NCI-H748 (cell line): ENCODE measurements around the gene ARFGEF3.
"Not testable (repeated sequence)": the region's sequence is repeated elsewhere in the genome, so short reads cannot be mapped to it uniquely, and the experiment has no call there.

ENCODE experiments used
- DNase-seq: peaks from one replicate; lab custom pipeline; 2025; ENCODE audit not compliant: unreplicated experiment; lab: John Stamatoyannopoulos, UW

ARFGEF3 gene

DNA sequence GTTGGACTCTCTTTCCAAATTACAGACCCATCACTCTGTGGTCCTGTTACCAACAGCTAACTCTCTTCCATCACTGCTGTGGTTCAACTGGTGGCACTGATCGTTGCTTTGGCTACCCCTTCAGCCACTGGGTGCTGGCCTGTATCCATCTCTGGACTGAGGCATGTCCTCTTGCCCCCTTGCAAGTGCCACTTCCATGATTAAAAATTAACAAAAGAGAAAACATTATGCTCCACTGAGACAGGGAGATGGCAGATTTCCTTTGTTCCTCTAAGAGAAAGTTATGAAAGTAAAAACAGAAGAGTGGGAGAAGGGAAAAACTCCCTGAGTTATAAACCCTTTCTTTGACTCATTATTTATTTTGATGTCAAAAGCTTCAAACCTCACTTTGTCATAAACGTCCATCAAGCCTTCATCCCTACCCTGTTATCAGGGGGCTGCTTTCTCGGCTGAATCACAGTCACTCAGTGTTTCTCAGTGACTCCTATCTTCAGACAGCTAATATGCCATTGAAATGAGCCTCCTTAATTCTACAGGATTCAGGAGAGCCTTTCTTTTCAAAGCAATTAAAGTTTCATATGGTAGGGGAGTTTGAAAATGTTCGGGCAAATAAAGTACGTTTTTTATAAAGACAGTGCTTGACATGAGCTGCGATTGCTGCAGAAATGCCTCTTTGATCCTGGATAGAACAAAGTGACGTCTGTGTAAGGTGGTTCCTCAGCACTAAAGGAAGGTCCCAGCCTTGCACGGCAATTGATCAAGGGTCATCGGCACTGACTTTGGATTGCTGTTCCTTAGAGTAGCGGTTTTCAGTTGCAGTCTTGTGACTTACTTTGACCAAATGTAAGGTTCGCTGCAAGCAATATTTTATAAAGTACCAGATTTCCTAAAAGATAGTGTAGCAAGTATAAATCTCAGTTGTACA, 106.5 kb downstream of the ARFGEF3 start:
- no peak for DNase-seq

DNA sequence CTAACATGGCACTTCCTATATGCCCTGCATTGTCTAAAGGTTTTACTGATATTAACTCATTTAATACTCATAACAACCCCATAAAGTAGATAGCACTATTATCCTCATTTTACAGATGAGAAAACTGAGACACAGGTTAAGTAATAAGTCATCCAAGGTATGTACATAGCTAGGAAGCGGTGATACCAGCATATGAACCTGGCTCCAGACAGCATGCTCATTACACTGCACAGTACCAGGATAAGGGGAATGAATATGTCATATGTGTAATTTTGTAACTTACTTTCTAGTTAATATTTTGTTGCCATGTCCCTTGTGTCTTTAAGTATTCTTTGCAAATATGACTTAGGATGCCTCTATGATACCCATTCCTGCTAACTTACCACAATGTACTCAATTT, 109.7 kb downstream of the ARFGEF3 start:
- no peak for DNase-seq

DNA sequence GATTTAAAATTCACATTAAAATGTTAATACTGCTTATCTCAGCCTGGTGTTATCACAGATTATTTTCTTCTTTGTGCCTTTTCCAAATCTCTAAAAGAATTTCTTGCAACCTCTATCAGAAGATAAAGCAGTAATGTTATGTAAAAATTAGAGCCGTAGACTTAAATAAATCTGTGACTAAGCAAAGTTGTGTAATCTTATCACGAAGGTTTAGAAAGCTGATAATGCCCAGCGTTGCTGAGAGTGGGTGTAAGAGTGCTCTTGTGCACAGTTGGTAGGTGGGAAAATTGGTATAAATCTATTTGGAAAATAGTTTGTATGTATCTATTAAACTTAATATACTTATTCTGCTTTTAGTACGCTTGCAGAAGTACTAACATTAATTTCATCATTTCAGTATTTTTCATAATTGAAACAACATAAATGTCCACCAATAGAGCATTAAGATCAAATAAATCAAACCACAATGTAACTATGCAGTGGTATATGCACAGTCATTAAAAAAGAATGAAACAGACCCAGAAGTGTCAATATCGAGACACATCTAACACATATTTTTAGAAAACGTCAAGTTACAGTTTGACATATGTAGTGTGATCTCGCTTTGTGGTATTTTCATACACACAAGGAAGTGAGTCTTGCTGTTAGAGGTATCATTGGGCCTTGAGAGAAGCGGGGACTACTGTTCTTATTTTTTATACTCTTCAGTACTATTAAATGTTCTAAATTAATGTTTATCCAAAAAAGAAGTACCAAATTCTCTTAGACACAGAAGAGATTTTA, 111.0 kb downstream of the ARFGEF3 start:
- no peak for DNase-seq

- DNase-seq = peak; percentile 9
Measured at GRCh38 chr6:138275976-138276375, 114.2 kb downstream of the ARFGEF3 start.

- no peak for DNase-seq
Measured at GRCh38 chr6:138277835-138278234, 116.1 kb downstream of the ARFGEF3 start.

- peak; percentile 53 for DNase-seq
Measured at GRCh38 chr6:138278326-138278725, 116.6 kb downstream of the ARFGEF3 start.

DNA sequence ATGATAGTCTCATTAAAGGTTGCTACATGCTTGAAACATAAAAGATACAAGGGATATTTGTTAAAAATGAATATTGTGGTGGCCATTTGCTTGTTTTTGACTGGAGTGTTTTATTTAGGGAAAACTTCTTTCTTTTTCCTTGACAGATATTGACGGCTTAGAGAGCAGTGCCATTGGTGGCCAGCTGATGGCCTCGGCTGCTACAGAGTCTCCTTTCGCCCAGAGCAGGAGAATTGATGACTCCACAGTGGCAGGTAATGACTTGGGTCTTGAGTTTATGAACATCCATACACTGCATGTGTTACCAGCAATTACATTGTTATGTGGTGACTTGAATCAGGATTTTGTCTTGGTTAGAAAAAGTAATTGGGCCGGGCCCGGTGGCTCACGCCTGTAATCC, 124.1 kb downstream of the ARFGEF3 start:
- DNase-seq = no peak

GRCh38 chr6:138286698-138287097, 125.0 kb downstream of the ARFGEF3 start:
- no peak for DNase-seq

- DNase-seq = peak; percentile 83
Measured at GRCh38 chr6:138287144-138287955, 125.6 kb downstream of the ARFGEF3 start.

DNA sequence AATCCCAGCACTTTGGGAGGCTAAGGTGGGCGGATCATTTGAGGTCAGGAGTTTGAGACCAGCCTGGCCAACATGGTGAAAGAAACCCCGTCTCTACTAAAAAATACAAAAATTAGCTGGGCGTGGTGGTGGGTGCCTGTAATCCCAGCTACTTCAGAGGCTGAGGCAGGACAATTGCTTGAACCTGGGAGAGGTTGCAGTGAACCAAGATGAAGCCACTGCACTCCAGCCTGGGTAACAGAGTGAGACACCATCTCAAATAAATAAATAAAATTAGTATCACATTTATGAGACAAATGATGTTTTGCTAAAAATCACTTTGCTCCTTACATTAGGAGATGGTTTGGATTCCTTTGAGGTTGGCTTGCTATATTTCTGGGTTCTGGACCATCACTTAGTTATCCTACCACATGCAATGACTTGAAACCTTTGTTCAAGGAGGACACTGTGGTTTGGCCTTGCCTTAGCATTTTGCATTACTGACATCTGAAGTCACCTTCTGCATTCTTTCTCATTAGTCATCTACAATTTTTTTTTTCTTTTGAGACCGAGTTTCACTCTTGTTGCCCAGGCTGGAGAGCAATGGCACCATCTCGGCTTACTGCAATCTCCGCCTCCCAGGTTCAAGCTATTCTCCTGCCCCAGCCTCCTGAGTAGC, 126.8 kb downstream of the ARFGEF3 start:
- DNase-seq = not testable (repeated sequence)

- peak; percentile 79 for DNase-seq
Measured at GRCh38 chr6:138289739-138290138, 128.0 kb downstream of the ARFGEF3 start.

DNA sequence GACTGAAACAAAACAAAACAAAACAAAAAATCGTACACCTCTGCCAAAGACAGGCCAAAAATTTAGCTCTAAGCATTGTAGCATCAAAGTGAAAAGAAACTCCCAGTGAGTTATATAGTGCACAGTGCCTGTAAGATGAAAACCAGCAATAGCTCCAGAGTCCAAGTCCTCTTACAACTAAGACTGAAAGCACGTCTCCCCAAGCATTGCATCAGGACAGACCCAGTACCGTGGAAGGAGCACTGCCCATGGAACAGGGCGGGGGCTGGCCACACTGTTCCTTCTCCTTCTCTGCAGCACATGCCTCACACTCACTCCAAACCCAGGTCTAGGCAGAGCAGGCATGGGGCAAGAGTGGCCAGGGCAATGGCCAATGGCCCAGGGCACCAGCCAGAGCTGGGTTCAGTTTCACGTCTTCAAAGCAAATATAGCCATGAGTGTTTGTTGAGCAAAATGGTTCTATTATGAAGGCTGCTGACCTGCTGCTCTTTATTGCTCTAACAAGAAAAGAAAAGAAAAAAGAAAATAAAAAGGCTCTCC, 128.8 kb downstream of the ARFGEF3 start:
- DNase-seq = no peak

GRCh38 chr6:138291036-138291848, 129.5 kb downstream of the ARFGEF3 start:
- DNase-seq = no peak

DNA sequence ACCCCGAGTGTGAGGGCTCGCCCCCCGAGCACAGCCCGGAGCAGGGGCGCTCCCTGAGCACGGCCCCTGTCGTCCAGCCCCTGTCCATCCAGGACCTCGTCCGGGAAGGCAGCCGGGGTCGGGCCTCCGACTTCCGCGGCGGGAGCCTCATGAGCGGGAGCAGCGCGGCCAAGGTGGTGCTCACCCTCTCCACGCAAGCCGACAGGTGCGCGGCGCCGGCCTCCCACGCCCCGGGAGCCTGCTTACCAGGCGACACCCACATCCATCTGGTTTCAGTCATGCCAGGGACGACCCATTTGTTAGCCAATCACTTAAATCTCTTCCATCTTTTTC, 130.1 kb downstream of the ARFGEF3 start:
- DNase-seq = no peak

GRCh38 chr6:138292482-138292881, 130.7 kb downstream of the ARFGEF3 start:
- no peak for DNase-seq

GRCh38 chr6:138293428-138294395, 132.0 kb downstream of the ARFGEF3 start:
- no peak for DNase-seq

DNA sequence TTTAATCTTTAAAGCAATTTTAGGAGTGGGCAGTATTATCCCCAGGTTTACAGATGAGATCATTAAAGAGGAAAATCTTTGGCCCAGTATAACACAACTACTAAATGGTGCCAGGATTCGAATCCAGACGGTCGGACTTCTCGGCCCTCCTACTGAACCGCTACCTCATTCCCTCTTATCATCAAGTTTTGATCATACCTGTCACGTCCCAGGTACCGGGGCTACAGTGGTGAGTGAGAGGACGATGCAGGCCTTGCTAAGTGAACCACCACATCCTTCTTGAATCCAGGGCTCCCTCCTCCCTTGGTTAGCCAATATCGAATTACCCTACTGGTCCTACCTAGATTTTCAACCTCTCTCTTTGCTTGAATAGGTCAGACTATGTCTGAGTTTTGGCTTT, 134.6 kb downstream of the ARFGEF3 start:
- no peak for DNase-seq

- no peak for DNase-seq
Measured at GRCh38 chr6:138296786-138297185, 135.0 kb downstream of the ARFGEF3 start.
